Heart right ventricle (tissue), 16 donors: ENCODE measurements around the gene EGFL7. TPM values are rescaled to one million over a fixed set of nuclear protein-coding genes. Genes with fewer than 3 reads are reported as not detected.

Experiments used
- ATAC-seq, 8 donors: fragments of 200-7000 bp; cut with Tn5 transposase; one replicate each; pipeline ENCODE4 v1.9.1; 2020; ENCODE audit warnings: mild to moderate bottlenecking in 8 of 8, moderate library complexity in 8 of 8, moderate number of reproducible peaks in 1 of 8
- DNase-seq, 2 donors: peaks; one replicate each; pipeline ENCODE4 v3.0.0-alpha.2; 2020
- H3K27ac ChIP-seq, 10 donors: fragments of 200-600 bp; sonication (generic) in 2 of 10; one replicate each; pipeline versions ENCODE4 v1.5.0 to v1.8.0; 2020 to 2022; ENCODE audit warnings: mild to moderate bottlenecking in 3 of 10
- H3K27me3 ChIP-seq, 7 donors: fragments of 200-600 bp; one replicate each; pipeline ENCODE4 v1.8.0; 2021 to 2022; ENCODE audit warnings: mild to moderate bottlenecking in 2 of 7
- H3K36me3 ChIP-seq, 9 donors: fragments of 200-600 bp; sonication (generic) in 1 of 9; one replicate each; pipeline versions ENCODE4 v1.5.0 to v1.8.0; 2020 to 2022; ENCODE audit warnings: mild to moderate bottlenecking in 2 of 9
- H3K4me1 ChIP-seq, 9 donors: fragments of 200-600 bp; sonication (generic) in 1 of 9; one replicate each; pipeline versions ENCODE4 v1.5.0 to v1.8.0; 2020 to 2022; ENCODE audit warnings: mild to moderate bottlenecking in 4 of 9
- H3K4me3 ChIP-seq, 10 donors: fragments of 200-600 bp; sonication (generic) in 2 of 10; one replicate each; pipeline versions ENCODE4 v1.5.0 to v1.8.0; 2020 to 2022; ENCODE audit warnings: mild to moderate bottlenecking in 7 of 10, moderate library complexity in 2 of 10
- H3K9me3 ChIP-seq, 11 donors: fragments of 200-600 bp in 10 of 11; sonication (generic) in 2 of 11; one replicate each; pipeline versions ENCODE4 v1.5.0 to v1.8.0; 2013 to 2022; ENCODE audit warnings: mild to moderate bottlenecking in 2 of 11, control low read depth in 1 of 11, moderate library complexity in 1 of 11
- CTCF ChIP-seq, 9 donors: fragments of 200-600 bp; sonication (generic) in 2 of 9; IDR thresholded peaks; one replicate each; pipeline versions ENCODE4 v1.5.0 to v1.8.0; 2021 to 2022; ENCODE audit warnings: antibody characterized with exemption in 9 of 9, mild to moderate bottlenecking in 5 of 9, moderate library complexity in 1 of 9
- WGBS, 2 donors: extraction: QIAGEN DNeasy Blood & Tissue Kit; methylation state at CpG; one replicate each; pipeline ENCODE4 v1.1.7; 2013; ENCODE audit warnings: inconsistent platforms in 1 of 2; 5-methylcytosine and 5-hydroxymethylcytosine counted together
- intact Hi-C, 10 donors: fragments of 100-400 bp; cut with DNase I; formaldehyde crosslinking; loops; one replicate each; pipeline versions ENCODE4 v1.11.1 to v1.14.2; 2022
- polyA plus RNA-seq, 2 donors: library from polyadenylated mRNA; stranded (reverse); fragments of 200-250 nt; gene quantifications; one replicate each; pipeline ENCODE4 v1.2.3, GENCODE V29; 2013
- total RNA-seq, 10 donors: library from RNA; stranded (reverse); fragmentation: NEBNext Ultra II Directional in 3 of 10; extraction: Animal tissue kit (Norgen Biotek cat#: 25700) in 3 of 10; gene quantifications; one replicate each; pipeline versions ENCODE4 v1.2.1 to v1.2.4, GENCODE V29; 2021 to 2023
- donor health status: Arrhythmogenic right ventricular cardiomyopathy.
- donor health status: ischemic (EF 13 %, LVEDD 7.1; RV severe dilation, severe dysfunction).
- donor health status: healthy with polysubstance abuse.
- donor health status: DM: no; HTN: yes; CAD: no.
- donor health status: DM: no; HTN: no; CAD: no.
- donor health status: ischemic (EF 25% LVEDD 6.9; RV normal size, moderate dysfunction).
- donor health status: ischemic (EF 25% LVEDD 5.7; RV mildly dilated, moderate dysfunction).
- donor health status: healthy.
- donor health status: DM: yes; HTN: yes; CAD: no.
- donor health status: Ischemic cardiomyopathy.
- donor health status: ischemic (EF 35%, LVEDD 5.7; RV mildly dilated, moderate dysfunction).
- donor health status: nonischemic (EF 11% LVEDD 7.7; RV severe dilation, severe dysfunction).
- donor health status: DM: yes; HTN: yes; CAD: no.
- donor health status: PGD.
- donor health status: ischemic (EF 29% LVEDD 5.4; RV normal size, mild dysfunction).
- donor health status: nonischemic (EF 23%, LVEDD 6.1; RV moderate dilation, normal function).

The EGFL7 gene
- total and polyA plus RNA-seq, 12 donors: 68.6 to 377 (median 101) TPM

DNA sequence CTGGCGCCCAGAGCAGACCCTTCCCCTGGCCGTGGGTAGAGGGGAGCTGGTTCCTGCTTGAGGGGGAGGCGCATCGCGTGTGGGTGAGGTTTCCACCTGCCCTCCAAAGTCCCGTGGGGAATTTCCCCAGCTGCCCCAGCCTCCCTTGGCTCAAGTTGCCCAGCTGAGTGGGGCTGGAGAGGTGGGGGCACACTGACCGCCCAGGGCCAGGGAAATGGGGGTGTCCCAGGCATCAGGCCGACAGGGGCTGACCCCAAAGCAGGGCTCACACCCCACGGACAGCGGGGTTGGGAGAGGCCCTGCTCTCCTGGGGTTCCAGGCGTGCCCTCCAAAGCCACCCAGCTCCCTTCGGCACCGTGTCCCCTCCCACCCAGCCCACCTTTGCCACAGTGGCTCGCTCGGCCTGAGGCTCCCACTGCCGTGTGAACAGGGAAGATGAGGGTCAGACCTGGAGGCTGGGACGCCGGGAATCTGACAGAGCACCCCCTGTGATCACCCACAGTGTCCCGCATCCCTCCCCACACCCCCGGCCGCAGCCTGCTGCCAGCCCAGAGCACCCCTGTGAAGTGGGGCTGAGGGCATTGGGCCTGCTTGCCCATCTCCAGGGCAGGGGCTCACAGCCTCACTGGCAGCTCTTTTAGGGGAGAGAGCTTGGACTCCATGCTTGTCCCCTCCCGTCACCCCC, 933 bp upstream of the EGFL7 start:
- no peaks in the 10 kb centered on the region for H3K9me3 ChIP-seq
- peaks cover 0 to 31% (median 8%) of the 10 kb centered on the region in 9 donors for H3K36me3 ChIP-seq
- peak in 1 of 2 donors; percentile 18 for DNase-seq
- H3K27ac ChIP-seq: peak overlapping the region; percentile 92 to 99 (median 96)
- peaks cover 0 to 47% (median 16%) of the 10 kb centered on the region in 9 donors for H3K4me1 ChIP-seq
- peak in 2 of 8 donors; percentile 2 to 12 for ATAC-seq
- intact Hi-C loops: loop anchor here in 5 of 10 donors (1.0 to 2.0 kb wide), 2 partner anchors 15 to 17 kb away; no protein-coding TSS in a partner anchor
- 62 to 75% methylated on average over 22 of the region's 22 CpGs for WGBS, 2 donors
- H3K27me3 ChIP-seq: peaks cover 0 to 94% (median 0%) of the 10 kb centered on the region in 7 donors
- H3K4me3 ChIP-seq: peak overlapping the region in 9 of 10 donors; percentile 57 to 83 (median 76)
- TF ChIP-seq CTCF (IDR thresholded peaks at IDR 0.05): no peak

DNA sequence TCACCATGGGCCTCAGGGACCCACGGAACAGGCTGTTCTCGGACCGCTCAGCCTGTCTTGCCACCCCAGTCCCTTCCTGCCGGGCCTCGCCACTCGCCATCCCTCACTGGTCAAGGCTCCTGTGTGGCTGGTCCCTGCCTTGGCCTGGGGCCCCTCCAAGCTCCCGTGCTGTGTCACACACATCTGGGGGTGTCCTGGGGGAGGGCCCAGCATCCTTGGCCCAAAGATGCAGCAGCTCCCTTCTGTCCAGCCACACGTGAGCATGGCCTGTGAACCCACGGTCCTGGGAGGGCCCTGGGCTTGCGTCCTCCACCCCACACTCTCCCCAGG, 425 bp upstream of the EGFL7 start:
- ATAC-seq: peak in 7 of 8 donors; percentile 2 to 36 (median 20)

DNA sequence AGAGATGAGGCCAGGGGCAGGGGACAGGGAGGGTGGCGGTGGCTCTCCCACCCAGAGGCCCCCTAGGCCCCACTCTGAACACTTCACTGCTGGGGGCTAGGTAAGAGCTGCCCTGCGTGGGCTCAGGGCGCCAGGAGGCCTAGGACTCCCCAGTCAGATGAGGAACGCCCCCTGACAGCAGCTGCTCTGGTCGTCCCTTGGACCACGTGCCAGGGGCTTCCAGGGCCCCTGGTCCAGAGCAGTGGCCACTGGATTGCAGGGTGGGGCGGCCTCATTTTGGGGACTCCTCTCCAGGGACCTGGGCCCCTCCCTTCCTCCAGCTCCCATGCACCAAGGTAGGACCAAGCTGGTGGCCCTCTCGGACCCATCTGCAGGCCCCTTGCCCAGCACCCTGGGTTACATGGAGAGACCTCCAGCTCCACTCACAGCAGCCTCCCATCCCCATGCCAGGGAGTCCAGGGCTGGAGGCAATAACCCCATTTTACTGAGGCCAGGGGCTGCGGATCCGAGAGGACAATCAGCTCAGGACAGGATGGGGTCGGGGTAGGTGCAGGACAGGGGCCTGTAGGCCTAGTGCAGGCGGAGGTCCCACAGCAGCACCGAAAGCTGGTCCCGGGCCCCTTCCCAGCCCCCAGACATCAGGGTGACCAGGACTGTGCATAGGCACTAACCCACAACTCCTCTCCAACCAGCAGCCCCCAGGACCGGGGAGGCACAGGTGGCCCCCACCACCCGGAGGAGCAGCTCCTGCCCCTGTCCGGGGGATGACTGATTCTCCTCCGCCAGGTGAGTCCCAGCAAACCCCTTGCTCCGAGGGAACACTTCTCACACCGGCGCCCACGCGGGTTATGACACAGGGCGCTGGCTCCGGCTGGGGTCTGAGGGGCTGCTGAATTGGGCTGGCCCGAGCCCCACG, 1.5 kb downstream of the EGFL7 start:
- WGBS, 2 donors: 68 to 82% methylated on average over 27 of the region's 27 CpGs
- H3K4me3 ChIP-seq: peak overlapping the region; percentile 57 to 83 (median 76)
- ATAC-seq: no peak
- TF ChIP-seq CTCF (IDR thresholded peaks at IDR 0.05): no peak
- H3K9me3 ChIP-seq: no peaks in the 10 kb centered on the region
- intact Hi-C loops: loop anchor here in 4 of 10 donors (2.0 kb wide), 1 partner anchor 19 kb away; no protein-coding TSS in a partner anchor
- peaks cover 0 to 56% (median 18%) of the 10 kb centered on the region in 9 donors for H3K36me3 ChIP-seq
- H3K4me1 ChIP-seq: peaks cover 0 to 29% (median 6%) of the 10 kb centered on the region in 9 donors
- peak in 1 of 2 donors; percentile 25 for DNase-seq
- H3K27me3 ChIP-seq: peaks cover 0 to 88% (median 0%) of the 10 kb centered on the region in 7 donors
- H3K27ac ChIP-seq: peak overlapping the region; percentile 92 to 99 (median 96)

More for the DNA sequence above, 425 bp upstream of the EGFL7 start:
- Histone ChIP-seq H3K4me1 (peaks cover 0 to 42% (median 14%) of the 10 kb centered on the region in 9 donors), H3K27ac (peak overlapping the region; percentile 92 to 99 (median 96)), H3K36me3 (peaks cover 0 to 36% (median 8%) of the 10 kb centered on the region in 9 donors), H3K27me3 (peaks cover 0 to 94% (median 0%) of the 10 kb centered on the region in 7 donors), H3K4me3 (peak overlapping the region in 9 of 10 donors; percentile 57 to 83 (median 76)), H3K9me3 (no peaks in the 10 kb centered on the region)
- DNase-seq: peak in 1 of 2 donors; percentile 55
- TF ChIP-seq CTCF (IDR thresholded peaks at IDR 0.05): no peak
- WGBS, 2 donors: 49 to 71% methylated on average over 10 of the region's 10 CpGs
- intact Hi-C loops: loop anchor here in 5 of 10 donors (1.0 to 2.0 kb wide), 2 partner anchors 16 to 17 kb away; no protein-coding TSS in a partner anchor
